Stimulated activated CD4-positive, alpha-beta T cell treated with anti-CD3 and anti-CD28 coated beads, Interleukin-1b, Interleukin-23, amount 100 ng/mL, for 24 hours (primary cell): ENCODE measurements around the gene TRIM67.

Experiments
- DNase-seq, 4 experiments: peaks; one replicate each; pipeline ENCODE4 v3.0.0-alpha.2; 2020; ENCODE audit warnings: low read depth in 4 of 4, low spot score in 1 of 4

Gene TRIM67

GRCh38 chr1:231183639-231184590 lies 22.1 kb downstream of the TRIM67 start:
- DNase-seq = no peak

DNA sequence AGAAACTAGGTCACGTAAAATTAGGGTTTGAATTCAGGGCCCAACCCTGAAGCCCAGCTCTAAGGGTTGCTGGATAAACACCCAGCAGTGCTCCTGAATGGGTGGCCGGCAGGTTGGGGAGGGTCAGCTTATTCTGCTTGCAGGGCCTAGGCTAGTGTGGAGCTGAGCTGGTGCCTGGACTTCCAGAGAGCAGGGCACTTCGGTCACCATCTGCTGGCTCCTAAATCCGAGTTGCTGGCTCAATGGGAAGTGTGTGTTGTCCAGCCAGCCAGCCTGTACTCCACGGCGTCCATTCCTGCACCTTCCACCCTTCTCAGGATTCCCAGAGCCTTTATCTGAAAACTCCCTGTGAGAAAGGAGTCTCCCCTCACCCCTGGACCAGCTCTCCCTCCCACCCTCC lies 23.0 kb downstream of the TRIM67 start:
- no peak for DNase-seq

DNA sequence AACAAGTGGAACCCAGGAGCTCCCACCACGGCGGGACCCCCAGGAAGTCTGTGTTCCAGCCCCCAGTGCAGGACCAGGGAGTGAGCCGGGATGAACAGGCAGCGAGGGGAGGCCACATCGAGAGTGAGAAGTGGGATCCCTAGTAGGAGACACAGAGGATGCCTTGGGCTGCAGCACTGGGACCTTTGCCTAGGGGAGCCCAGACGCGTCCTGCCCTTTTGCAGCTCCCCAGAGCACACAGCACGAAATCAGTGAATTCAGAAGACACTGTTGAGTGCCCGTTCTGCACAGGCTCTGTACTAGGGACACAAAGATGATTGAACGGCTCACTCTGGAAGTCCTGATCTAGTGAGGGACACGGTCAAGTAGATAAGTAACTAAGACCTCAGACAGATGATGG lies 23.5 kb downstream of the TRIM67 start:
- no peak for DNase-seq

GRCh38 chr1:231186356-231187115 lies 24.7 kb downstream of the TRIM67 start:
- DNase-seq = no peak

- no peak for DNase-seq
Measured at GRCh38 chr1:231187571-231187970, 25.7 kb downstream of the TRIM67 start.

- no peak for DNase-seq
Measured at GRCh38 chr1:231188072-231188471, 26.2 kb downstream of the TRIM67 start.

DNA sequence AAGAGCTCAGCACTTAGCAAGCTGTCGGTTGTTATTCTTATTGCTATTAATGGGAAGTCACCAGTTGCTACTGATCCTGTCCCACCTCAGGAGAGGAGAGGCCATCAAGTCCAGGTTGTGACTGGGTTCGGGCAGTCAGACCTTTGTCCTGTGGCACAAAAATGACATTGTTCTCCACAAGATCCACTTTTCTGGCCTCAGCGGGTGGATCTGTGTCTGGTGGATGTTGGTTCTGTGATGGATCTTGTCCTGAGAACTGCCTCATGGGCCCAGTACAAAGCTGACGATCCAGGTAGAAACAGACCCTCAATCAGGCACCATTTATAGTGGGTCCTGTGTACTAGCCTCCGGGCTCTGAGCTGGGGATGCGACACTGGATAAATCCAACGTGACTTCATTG lies 26.9 kb downstream of the TRIM67 start:
- no peak for DNase-seq

DNA sequence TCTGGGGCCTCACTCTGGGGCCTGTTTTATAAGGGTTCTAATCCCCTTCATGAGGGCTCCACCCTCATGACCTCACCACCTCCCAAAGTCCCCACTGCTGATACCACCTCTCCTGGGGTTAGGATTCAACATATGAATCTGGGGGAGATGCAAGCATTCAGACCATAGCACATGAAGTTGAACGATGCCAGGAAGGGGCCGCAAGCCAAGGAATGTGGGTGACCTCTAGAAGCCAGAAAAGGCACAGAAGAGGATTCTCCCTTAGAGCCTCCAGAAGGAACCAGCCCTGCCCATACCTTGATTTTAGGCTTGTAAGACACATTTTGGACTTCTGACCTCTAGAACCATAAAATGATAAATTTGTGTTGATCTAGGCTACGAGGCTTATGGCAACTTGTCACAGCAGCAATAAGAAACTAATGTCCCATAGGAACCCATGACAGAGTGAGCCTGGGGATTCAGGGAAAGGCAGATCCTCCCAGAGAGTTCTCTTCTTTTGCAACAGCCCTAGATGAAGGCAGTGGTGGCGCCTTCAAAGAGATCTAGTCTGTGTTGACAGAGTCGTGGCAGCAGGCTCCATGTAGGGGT lies 27.9 kb downstream of the TRIM67 start:
- DNase-seq = no peak

DNA sequence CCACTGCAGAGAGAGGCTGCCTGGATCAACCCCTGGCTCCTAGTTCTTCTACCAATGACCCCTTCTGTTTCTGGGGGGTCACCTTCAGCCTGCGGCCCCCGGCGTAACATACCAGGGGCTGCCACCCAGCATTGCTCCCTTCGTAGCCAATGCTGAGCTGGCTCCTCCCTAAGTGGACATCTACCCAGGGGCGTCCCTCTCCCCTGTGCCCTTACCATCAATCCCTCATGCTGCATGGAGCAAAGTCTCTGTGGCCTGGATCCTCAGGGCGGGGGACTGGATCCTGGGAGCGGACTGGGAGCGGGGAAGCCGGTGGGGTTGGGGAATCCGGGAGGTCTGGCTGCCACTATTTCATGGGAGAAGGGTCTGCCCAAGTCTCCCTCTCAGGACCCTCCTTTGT lies 28.6 kb downstream of the TRIM67 start:
- no peak for DNase-seq

- DNase-seq = no peak
Measured at GRCh38 chr1:231192620-231193163, 30.8 kb downstream of the TRIM67 start.

DNA sequence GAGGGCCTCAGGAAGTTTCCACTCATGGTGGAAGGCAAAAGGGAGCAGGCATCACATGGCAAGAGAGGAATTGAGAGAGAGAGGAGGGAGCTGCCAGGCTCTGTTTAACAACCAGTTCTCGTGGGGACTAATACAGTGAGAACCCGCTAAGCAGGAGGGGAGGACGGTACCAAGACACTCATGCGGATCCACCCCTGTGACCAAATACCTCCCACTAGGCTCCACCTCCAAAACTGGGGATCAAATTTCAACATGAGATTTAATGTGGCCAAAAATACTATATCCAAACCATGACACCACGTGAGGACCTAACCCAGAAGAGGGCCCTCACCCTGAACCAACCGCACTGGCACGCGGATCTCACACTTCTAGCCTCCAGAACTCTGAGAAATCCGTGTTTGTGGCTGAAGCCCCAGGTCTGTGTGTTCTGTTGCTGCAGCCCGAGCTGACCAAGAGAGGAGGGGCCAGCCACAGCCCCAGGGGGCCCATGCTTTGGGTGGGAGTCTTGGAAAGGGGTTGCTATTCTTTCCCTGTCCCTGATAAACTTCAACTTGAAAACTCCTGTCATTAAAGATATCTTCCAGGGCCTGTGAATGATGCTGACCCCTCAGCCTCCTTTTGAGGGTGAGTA lies 32.0 kb downstream of the TRIM67 start:
- no peak for DNase-seq

GRCh38 chr1:231194476-231194842 lies 32.6 kb downstream of the TRIM67 start:
- no peak for DNase-seq

DNA sequence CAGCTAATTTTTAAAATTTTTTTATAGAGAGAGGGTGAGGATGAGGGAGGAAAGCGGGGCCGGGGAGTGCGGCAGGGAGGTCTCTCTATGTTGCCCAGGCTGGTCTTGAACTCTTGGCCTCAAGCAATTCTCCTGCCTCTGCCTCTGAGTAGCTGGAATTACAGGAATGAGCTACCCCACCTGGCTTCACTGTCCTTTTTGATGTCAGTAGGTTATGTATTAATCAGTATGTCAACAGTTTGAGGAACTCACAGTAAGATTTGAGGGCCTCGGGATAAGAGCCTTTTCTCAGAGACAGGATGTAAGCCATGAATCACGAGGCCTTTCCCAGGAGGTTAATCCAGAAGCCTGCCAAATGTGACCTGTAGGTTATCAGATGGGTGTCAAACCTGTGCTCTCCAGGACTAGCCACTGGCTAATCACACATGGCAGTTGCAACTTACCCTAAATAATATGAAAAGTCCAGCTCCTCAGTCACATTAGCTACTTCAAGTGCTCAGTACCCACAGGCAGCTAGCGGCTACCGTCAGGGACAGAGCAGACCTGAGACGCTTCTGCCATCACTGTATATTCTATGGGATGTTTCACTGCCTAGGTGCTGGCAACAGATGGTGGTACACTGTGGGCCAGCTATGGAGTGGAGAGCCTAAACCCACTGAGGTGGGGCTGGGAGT lies 33.1 kb downstream of the TRIM67 start:
- no peak for DNase-seq

DNA sequence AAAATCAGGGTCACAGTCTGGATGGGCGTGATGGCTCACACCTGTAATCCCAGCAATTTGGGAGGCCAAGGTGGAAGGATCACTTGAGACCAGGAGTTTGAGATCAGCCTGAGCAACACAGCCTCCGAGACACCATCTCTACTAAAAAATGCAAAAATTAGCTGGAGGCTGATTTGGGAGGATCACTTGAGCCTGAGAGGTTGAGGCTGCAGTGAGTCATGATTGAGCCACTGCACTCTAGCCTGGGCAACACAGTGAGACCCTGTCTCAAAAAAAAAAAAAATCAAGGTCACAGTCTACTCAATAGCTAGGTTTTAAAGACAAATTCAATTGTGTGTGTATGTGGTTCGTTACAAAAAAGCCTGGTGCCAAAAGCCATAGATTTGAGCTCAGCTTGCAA lies 34.4 kb downstream of the TRIM67 start:
- no peak for DNase-seq

DNA sequence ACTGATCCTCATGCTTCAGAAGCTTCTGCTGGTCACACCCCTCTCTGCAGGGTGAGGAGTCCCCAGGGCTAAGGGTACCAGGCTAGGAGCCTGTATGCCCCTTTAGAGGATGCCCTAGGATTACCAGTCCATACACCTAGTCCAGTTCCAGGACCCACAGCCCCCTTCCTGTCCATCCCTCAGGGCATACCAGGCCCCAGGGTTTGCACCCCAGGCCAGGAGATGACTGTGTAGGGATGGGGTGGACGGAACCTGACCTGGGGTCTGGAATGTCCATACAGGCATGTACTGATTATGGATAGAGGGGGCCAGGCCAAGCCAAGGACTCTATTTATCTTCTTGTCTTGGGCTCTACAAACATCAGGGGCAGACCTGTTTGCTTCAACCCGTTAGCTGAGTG lies 34.9 kb downstream of the TRIM67 start:
- DNase-seq = no peak

DNA sequence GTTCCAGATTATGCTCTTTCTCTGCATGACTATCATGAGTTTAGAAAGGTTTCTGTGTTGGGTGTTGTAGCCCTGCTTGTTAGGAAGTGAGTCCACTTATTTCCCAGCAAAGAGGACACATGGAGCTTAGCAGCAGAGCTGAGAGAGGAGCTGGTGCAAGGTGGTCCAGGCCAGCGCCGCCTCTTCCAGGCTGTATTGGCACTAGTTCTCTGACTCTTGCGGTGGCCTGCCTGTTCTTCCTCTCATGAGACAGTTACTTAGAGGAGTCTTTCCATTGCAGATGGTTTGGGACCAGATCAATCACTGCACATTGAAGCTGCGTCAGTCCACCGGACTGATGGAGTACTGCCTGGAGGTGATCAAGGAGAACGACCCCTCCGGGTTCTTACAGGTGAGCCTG lies 38.0 kb downstream of the TRIM67 start:
- no peak for DNase-seq

GRCh38 chr1:231200388-231201031 lies 38.7 kb downstream of the TRIM67 start:
- DNase-seq = no peak

GRCh38 chr1:231201375-231201978 lies 39.6 kb downstream of the TRIM67 start:
- DNase-seq = no peak

DNA sequence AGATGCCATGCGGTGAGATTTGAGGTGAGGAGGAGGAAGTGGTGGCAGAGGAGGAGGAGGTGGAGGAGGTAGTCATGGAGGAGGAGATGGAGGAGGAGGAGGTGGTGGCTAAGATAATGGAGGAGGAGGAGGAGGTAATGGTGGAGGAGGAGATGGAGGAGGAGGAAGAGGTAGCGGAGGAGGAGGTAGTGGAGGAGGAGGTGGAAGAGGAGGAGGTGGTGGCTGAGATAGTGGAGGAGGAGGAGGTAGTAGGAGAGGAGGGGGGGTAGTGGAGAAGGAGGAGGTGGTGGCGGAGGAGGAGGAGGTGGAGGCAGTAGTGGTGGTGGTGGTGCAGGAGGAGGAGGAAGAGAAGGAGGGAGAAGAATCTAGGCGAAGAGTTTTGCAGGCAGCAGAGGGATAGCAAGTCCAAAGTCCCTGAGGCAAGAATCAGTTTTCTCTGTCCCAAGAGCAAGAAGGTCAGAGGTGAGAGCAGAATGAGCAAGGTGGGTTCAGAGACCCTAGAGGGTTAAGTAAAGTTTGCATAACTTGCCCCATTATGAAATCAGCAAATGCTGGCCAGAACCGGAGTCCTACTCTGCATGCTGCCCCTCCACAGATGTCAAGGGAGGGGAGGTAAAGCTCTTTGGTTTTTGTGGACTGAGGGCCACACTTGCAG lies 40.2 kb downstream of the TRIM67 start:
- no peak for DNase-seq
